GM19099 (cell line): ENCODE results near the gene SYT1.

Experiments
- POLR2A ChIP-seq: IDR thresholded peaks from 3 replicates; pipeline ENCODE4 v1.6.1; 2011; ENCODE audit warnings: low read depth; ENCODE audit not compliant: insufficient read length; ENCODE audit errors: extremely low read depth

The SYT1 gene

GRCh38 chr12:78886719-78887407 is 22.3 kb downstream of the SYT1 start:
- TF ChIP-seq POLR2A: no peak

- TF ChIP-seq POLR2A: no peak
Measured at GRCh38 chr12:78887444-78887843, 22.9 kb downstream of the SYT1 start.

- TF ChIP-seq POLR2A: no peak
Measured at GRCh38 chr12:78888568-78888967, 24.0 kb downstream of the SYT1 start.

- no peak for TF ChIP-seq POLR2A
Measured at GRCh38 chr12:78891646-78892353, 27.2 kb downstream of the SYT1 start.

- TF ChIP-seq POLR2A: no peak
Measured at GRCh38 chr12:78898416-78898815, 33.8 kb downstream of the SYT1 start.

GRCh38 chr12:78914859-78915331 is 50.3 kb downstream of the SYT1 start:
- no peak for TF ChIP-seq POLR2A

- TF ChIP-seq POLR2A: no peak
Measured at GRCh38 chr12:78916845-78917480, 52.4 kb downstream of the SYT1 start.

GRCh38 chr12:78917513-78917912 is 52.9 kb downstream of the SYT1 start:
- TF ChIP-seq POLR2A: no peak

GRCh38 chr12:78918268-78918667 is 53.7 kb downstream of the SYT1 start:
- no peak for TF ChIP-seq POLR2A

- TF ChIP-seq POLR2A: no peak
Measured at GRCh38 chr12:78928200-78929074, 63.9 kb downstream of the SYT1 start.

- no peak for TF ChIP-seq POLR2A
Measured at GRCh38 chr12:78929075-78929418, 64.5 kb downstream of the SYT1 start.

- TF ChIP-seq POLR2A: no peak
Measured at GRCh38 chr12:78931466-78931990, 67.0 kb downstream of the SYT1 start.

- no peak for TF ChIP-seq POLR2A
Measured at GRCh38 chr12:78933014-78933413, 68.4 kb downstream of the SYT1 start.

- no peak for TF ChIP-seq POLR2A
Measured at GRCh38 chr12:78938341-78939084, 73.9 kb downstream of the SYT1 start.
